ENCODE results near the gene SYTL4.

DNA sequence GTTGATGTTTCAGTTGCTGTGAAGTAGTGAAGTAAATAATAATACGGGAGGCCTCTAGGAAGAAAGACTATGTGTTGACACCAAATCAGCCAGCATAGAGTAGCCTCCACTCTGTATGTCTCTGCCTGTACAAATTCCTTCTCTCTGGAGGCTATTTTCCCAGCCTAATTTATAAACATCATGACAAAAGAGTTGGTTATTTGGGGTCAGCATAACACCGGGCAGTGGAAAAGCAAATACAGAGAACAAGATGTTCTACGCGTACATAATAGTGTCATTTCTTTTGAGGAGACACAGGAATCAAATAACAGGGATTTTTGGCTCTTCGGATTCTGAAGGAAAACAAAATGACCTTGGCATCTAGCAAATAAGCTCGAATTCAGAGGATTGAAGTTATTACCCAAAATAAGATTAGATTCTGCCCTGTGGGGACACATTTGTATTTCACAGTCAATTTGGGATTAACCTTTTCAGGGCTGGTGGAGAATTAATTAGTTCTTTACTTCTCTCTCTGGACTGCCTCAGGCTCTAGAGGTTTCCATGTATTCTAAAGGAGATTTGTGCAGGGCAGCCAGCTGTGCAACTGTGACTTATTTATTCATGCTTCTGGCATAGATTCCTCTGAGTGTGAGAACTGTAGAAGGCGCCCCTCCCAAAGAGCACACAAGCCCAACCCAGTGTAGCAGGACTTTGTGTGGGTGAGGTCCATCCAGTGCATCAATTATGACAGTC lies 14.1 kb upstream of the SYTL4 start:
- TF ChIP-seq ATF3 (IDR thresholded peaks at IDR 0.05), result no peak
- no peak for TF ChIP-seq CTCF (IDR thresholded peaks at IDR 0.05; ENCODE audit: low read depth, low read length, missing input control)
- peak in 1 of 2 donors; percentile 10 for TF ChIP-seq HNF4A (conservative IDR thresholded peaks at IDR 0.05)
- TF ChIP-seq SP1 (IDR thresholded peaks at IDR 0.05), result peak; percentile 79
